Jurkat, Clone E6-1 (cell line): ENCODE results near the gene TNFRSF25. TPM values are rescaled to one million over a fixed set of nuclear protein-coding genes. Genes with fewer than 3 reads are reported as not detected.

Experiments
- DNase-seq: peaks from one replicate; pipeline ENCODE4 v3.0.0-alpha.2; 2011; ENCODE audit warnings: low read depth, low spot score
- H3K4me3 ChIP-seq: 2 replicates; pipeline ENCODE4 v1.5.1; 2011; ENCODE audit warnings: mild to moderate bottlenecking, low read length, control low read depth, moderate library complexity
- polyA plus RNA-seq: library from polyadenylated mRNA; unstranded; fragments of >200 nt; gene quantifications from one replicate; pipeline ENCODE4 v1.2.1, GENCODE V29; 2012; ENCODE audit warnings: missing spikeins; ENCODE audit not compliant: insufficient read length, insufficient read depth

Gene TNFRSF25
- 1.8 TPM for polyA plus RNA-seq

- H3K4me3 ChIP-seq = no peak within 1 kb of the TSS
- DNase-seq = no peak
Observed at GRCh38 chr1:6466023-6466422, at the start of gene TNFRSF25. Gene TNFRSF25 (minus strand): TSS chr1:6466173. CDS start chr1:6466107, 66 bp downstream.

GRCh38 chr1:6515771-6516170 is 49.8 kb upstream of the TNFRSF25 start:
- no peak overlapping the region for H3K4me3 ChIP-seq
- DNase-seq = no peak

DNA sequence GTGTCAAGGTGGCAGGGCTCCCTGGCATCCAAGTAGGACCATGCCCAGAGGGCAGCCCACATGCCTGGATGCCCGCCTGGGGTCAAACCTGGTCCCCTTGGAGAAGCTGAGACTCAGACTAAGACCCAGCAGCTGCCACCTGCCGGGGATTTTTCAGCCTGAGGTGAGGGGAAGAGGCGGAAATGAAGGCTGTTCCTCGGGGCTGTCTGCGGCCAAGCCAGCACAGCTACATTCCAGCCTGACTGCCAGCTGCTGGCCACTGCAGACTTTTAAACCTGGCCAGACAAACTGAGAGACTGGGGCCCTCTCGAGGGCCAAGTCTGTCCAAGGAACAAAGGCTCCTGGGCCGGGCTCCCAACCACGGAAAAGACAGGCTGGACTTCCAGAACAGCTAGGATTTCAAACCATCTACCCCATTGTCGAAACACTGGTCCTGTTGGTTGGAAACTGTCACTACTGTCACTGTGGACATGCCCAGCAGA is 47.4 kb upstream of the TNFRSF25 start:
- no peak overlapping the region for H3K4me3 ChIP-seq
- no peak for DNase-seq

GRCh38 chr1:6512908-6513280 is 46.9 kb upstream of the TNFRSF25 start:
- DNase-seq = no peak
- no peak overlapping the region for H3K4me3 ChIP-seq

DNA sequence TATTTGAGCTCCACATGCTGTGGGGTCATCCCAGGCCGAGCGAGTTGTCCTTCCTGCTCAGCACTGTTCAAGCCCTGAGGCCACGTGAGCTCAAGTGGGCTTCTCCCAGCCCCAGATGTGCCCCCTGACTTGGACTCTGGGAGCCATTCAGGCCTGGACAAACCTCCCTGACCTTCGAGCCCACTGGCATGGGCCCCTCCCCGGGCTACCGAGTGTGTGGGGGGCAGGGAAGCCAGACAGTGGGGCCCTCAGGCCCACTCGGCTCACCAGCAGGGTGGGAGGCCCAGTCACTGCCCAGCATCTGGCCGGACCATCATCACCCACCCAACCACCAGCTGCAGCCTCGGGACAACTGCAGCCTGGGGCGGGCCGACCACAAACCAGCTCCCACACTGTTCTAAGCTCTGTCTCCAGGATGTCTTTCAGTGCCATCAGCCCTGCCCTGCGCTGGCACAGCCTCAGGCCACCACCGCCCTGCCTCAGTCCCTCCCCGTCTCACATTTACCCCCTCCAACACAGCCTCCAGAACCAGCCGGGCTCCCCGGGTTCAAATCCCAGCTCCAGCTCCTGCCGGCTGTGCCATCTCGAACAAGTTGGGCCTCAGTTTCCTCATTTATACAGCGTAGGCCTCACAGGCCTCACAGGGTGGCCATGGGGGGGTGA is 46.4 kb upstream of the TNFRSF25 start:
- no peak for DNase-seq
- H3K4me3 ChIP-seq = no peak overlapping the region

DNA sequence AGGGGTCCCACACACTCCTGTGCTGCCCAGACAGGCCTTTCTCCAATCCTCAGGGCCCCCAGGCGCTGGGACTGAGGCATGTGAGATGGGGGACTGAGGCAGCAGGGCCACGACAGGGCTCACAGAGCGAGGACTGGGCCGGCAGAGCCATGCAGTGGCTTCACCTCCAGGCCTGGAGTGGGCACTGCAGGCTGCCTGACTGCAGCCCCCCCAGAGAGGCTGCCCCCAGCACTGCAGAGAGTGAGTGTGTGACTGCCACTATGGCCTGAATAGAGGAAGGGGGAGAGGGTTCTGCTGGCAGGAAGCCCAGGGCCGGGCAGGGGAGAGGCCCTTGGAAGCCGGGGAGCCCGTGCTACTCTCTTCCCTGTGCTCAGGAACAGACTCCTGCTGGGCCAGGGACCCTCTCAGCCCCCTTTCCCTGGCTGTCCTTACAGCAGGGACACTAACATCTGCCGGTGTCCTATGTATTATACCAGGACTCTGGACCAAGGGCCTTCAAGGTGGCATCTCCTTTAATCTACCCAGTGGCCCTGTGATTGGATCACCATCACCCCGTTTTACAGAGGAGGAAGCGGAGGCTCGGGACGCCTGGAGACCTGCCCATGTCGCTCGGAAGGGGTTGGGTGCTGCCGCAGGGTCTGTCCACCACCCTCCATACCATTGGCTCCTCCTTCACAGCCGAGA is 45.7 kb upstream of the TNFRSF25 start:
- no peak overlapping the region for H3K4me3 ChIP-seq
- DNase-seq = no peak

DNA sequence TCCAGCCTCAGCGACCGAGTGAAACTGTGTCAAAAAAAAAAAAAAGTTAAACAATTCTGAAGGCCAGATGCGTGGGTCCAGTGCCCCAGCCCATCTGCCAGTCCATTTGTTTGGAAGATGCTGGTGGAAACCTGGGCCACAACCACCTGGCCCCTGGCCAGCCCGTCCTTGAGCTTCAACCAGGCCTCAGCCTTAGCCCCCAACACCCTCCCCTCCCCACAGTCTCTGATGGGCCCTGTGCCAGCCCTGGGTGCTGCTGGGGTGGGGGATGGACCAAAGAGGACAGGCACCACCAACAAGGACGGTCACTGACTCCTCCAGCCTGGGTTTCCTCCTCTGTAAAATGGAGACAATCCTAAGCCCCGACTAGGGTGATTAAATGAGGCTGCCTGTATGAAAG is 45.1 kb upstream of the TNFRSF25 start:
- no peak for DNase-seq
- no peak overlapping the region for H3K4me3 ChIP-seq

GRCh38 chr1:6510493-6510892 is 44.5 kb upstream of the TNFRSF25 start:
- DNase-seq = no peak
- H3K4me3 ChIP-seq = no peak overlapping the region

DNA sequence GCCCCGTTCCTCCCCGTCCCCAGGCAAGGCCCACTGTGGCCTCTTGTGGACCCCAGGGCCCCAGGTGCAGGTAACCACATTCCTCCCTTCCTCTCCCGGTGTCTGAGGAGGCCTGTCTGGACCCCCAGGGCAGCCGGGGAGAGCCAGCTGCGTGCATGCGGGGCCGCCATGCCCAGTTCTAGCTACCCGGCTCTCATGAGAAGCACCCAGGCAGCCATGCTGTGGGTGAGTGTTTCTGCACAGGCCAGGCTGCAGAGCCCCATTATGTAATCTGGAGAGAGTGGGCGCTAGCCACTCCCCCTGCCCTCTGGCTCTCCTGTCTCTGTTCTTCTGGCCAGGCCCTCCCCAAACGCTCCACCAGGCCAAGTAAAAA is 43.9 kb upstream of the TNFRSF25 start:
- DNase-seq = no peak
- H3K4me3 ChIP-seq = no peak overlapping the region

GRCh38 chr1:6509220-6509918 is 43.4 kb upstream of the TNFRSF25 start:
- no peak overlapping the region for H3K4me3 ChIP-seq
- no peak for DNase-seq

DNA sequence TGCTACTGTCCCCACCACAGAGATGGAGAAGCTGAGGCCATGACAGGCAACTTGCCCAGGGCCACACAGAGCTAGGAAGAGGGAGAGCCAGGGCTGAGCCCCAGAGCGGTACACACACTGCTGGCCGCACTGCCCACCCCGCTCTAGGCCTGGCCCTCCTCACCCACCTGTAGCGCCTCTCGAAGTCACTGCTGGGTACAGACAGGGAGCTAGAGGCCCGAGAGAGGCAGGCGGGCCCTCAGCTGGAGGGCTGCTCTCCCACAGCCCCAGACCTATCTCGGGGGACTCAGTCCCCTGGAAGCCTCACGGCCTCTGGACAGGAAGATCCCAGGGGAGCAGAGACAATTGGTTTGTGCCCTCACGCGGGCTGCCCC is 42.8 kb upstream of the TNFRSF25 start:
- DNase-seq = no peak

GRCh38 chr1:6508154-6508815 is 42.3 kb upstream of the TNFRSF25 start:
- no peak overlapping the region for H3K4me3 ChIP-seq
- no peak for DNase-seq

More for the DNA sequence above, 42.8 kb upstream of the TNFRSF25 start:
- H3K4me3 ChIP-seq = no peak overlapping the region

DNA sequence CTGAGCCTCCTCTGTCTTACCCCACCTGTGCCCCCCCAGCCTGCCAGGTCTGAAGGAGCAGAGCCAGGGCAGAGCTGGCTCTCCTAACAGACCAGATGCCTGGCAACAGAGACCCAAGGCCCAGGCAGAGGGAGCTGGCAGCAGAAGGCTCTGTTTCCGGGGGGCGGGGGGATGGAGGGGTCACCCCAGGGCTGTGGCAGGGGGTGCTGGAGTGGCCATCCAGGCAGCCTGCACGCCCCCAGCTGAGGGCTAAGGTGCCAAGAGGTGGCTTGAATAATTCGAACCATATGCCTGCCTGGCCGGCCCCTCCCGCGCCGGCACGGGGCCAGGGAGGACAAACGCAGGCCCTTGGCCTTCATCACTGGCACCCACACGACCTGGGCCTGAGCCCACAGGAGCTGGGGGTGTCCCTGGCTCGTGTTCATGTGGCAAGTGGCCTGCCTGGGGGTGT is 41.5 kb upstream of the TNFRSF25 start:
- DNase-seq = no peak

DNA sequence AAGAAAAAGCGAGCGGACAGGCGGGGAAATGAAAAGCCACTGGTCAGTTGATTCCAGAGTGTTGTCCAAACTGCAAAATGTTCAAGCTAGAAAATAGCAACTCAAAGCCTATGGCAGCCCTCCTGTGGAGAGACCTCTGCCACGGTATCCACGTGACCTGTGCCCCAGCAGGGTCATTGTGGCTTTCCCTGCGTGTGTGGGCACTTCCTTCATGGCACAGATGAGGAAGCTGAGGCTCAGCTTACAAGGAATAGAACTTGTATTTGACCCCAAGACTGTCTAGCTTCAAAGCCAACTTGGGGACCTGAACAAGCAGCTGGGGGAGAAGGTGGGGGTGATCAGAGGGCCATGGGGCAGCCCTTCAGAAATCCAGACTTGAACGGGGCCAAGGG is 41.1 kb upstream of the TNFRSF25 start:
- no peak for DNase-seq

More for the DNA sequence above, 41.5 kb upstream of the TNFRSF25 start:
- H3K4me3 ChIP-seq = no peak overlapping the region

DNA sequence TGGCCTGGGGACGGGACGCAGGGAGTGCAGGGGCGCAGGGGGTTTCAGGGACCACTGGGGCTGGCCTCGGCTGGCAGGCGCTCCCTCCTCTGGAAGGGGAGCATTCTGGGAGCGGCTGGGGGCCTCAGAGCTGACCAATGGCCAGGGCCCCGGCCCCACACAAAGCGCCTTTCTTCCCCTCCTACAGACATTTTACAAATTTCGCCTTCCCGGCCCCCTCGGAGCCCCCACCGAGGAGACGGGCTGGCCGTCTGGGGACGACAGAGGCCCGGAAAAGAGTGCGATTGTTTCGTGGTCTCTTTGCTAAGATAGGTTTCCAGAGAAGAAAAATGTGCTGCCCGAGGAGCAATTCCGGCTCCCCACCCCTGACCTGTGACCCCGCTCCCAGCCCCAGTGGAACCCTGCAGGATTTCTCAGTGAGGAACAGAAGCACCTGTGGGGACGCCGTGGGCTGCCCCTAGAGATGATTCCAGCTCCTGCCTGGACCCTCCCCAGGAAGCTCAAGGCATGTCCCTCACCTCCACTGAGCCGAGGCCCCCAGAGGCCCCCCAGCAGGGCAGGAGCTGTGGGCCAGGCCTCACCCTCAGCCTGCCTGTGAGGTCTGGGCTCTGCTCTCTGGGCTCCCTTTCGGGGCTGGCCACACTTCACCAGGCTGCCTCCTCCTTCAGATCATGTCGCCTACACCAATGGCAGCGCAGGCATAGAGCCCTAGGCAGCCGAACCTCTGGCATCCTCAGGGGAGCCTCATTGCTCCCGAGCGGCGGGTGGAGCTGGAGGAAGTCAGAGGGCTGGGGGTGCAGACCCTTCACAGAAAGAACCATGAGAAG is 40.5 kb upstream of the TNFRSF25 start:
- DNase-seq = no peak
- H3K4me3 ChIP-seq = no peak overlapping the region

More for the DNA sequence above, 41.1 kb upstream of the TNFRSF25 start:
- H3K4me3 ChIP-seq = no peak overlapping the region

DNA sequence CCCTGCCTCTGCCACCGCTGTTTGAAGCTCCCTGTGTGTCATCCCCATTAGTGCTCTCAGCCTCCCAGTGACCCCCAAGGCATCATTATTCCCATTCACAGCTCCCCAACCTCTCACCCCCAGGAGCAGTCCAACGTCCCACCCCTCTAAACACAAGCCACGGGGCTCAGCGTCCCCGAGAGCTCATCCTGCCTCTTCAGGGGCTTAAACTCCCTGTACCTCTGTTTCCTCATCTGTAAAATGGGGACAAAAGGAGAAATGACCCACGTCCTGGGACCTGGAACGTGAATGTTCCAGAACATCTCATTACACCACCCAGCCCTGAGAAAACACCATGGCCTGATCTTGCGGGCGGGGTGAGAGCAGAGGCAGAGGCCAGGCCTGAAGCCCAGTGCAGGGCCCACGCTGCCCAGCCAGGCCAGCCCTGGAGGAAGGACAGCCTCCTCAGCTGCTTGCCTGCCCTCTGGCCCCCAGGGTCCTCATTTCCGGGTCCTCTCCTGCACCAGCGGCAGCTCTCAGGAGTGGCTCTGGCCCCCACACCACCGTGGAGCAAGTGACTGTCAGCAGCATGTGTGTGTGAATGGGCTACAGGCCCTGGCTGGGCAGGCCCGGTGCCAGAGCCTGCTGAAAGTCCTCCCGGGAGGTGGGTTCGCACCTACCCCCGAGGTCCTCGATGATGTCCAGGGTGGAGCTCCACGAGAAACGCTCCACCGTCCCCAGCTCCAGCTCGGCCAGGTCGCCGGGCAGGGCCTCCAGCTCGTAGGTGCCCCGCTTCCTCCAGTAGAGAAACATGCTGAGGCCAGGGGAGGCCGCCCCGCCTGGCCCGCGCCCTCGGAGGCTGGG is 39.6 kb upstream of the TNFRSF25 start:
- no peak for DNase-seq
- no peak overlapping the region for H3K4me3 ChIP-seq

DNA sequence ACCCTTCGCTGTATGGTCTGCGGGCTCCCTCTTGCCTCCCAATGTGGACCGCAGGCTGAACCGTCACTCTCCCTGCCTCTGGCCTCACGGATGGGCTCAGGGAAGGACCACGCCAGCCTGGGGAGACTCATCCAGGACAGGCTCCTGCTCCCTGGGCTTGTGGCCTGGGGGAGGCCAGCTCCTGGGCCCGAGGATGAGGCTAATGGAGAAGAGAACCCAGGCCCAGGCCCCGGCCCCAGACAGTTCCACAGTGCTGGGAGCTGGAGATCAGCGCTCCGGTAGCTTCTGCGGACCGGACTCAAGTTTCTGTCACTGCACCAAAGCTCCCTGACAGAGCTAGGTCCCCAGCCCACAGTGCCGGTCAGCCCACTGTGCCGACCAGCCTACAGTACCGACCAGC is 38.9 kb upstream of the TNFRSF25 start:
- DNase-seq = no peak
- H3K4me3 ChIP-seq = no peak overlapping the region
